Stomach smooth muscle (tissue), 2 donors: ENCODE data around the gene TMEM205.
A peak's percentile ranks its signal among the peaks of the same experiment; 100 is the strongest.
"Not testable (repeated sequence)": the region's sequence is repeated elsewhere in the genome, so short reads cannot be mapped to it uniquely, and the experiment has no call there.

Source experiments
- H3K27ac ChIP-seq: one replicate; pipeline ENCODE4 v1.7.0; 2013; ENCODE audit warnings: mild to moderate bottlenecking, low read length, inconsistent platforms
- H3K27me3 ChIP-seq, 2 donors: one replicate each; pipeline ENCODE4 v1.7.0; 2013; ENCODE audit warnings: low read length in 2 of 2; ENCODE audit not compliant: insufficient read depth in 2 of 2, control insufficient read depth in 1 of 2
- H3K36me3 ChIP-seq, 2 donors: one replicate each; pipeline ENCODE4 v1.7.0; 2013; ENCODE audit warnings: low read length in 2 of 2; ENCODE audit not compliant: control insufficient read depth in 2 of 2, insufficient read depth in 2 of 2
- H3K4me1 ChIP-seq: one replicate; pipeline ENCODE4 v1.7.0; 2013; ENCODE audit warnings: low read length; ENCODE audit not compliant: control insufficient read depth, insufficient read depth
- H3K4me3 ChIP-seq, 2 donors: one replicate each; pipeline ENCODE4 v1.7.0; 2013; ENCODE audit warnings: low read length in 2 of 2
- H3K9ac ChIP-seq, 2 donors: one replicate each; pipeline ENCODE4 v1.7.0; 2013; ENCODE audit warnings: low read length in 2 of 2, mild to moderate bottlenecking in 1 of 2
- H3K9me3 ChIP-seq, 2 donors: one replicate each; pipeline ENCODE4 v1.7.0; 2013; ENCODE audit warnings: low read length in 2 of 2; ENCODE audit not compliant: control insufficient read depth in 2 of 2
- donor health status: healthy.
- donor health status: Pancreatic carcinoma.

The TMEM205 gene

GRCh38 chr19:11338121-11338520 lies 7.9 kb downstream of the TMEM205 start:
- no peak overlapping the region for H3K9ac ChIP-seq
- H3K27ac ChIP-seq, result peak overlapping the region; percentile 58
- H3K27me3 ChIP-seq, result no peaks in the 10 kb centered on the region
- H3K4me3 ChIP-seq, result peak overlapping the region; percentile 35 to 80
- peaks cover 14% of the 10 kb centered on the region for H3K4me1 ChIP-seq
- peaks cover 18 to 38% of the 10 kb centered on the region in 2 donors for H3K36me3 ChIP-seq
- H3K9me3 ChIP-seq, result no peaks in the 10 kb centered on the region

- Histone ChIP-seq H3K36me3 (peaks cover 18 to 33% of the 10 kb centered on the region in 2 donors), H3K27me3 (no peaks in the 10 kb centered on the region), H3K9ac (no peak overlapping the region), H3K4me3 (no peak overlapping the region), H3K27ac (no peak overlapping the region), H3K9me3 (no peaks in the 10 kb centered on the region), H3K4me1 (peaks cover 14% of the 10 kb centered on the region)
Observed at GRCh38 chr19:11337080-11337479, 9.0 kb downstream of the TMEM205 start.

GRCh38 chr19:11335449-11336146 lies 10.5 kb downstream of the TMEM205 start:
- no peak overlapping the region for H3K9ac ChIP-seq
- no peaks in the 10 kb centered on the region for H3K27me3 ChIP-seq
- no peak overlapping the region for H3K4me3 ChIP-seq
- no peaks in the 10 kb centered on the region for H3K9me3 ChIP-seq
- peaks cover 18 to 28% of the 10 kb centered on the region in 2 donors for H3K36me3 ChIP-seq
- peaks cover 14% of the 10 kb centered on the region for H3K4me1 ChIP-seq
- no peak overlapping the region for H3K27ac ChIP-seq

- H3K27me3 ChIP-seq, H3K27ac ChIP-seq, H3K9ac ChIP-seq, H3K4me1 ChIP-seq, H3K4me3 ChIP-seq, H3K9me3 ChIP-seq: not testable (repeated sequence)
- peaks cover 18 to 34% of the 10 kb centered on the region in 2 donors for H3K36me3 ChIP-seq
Observed at GRCh38 chr19:11333838-11334237, 12.2 kb downstream of the TMEM205 start.

- Histone ChIP-seq H3K27me3 (no peaks in the 10 kb centered on the region), H3K4me3 (no peak overlapping the region), H3K4me1 (no peaks in the 10 kb centered on the region), H3K36me3 (peaks cover 18 to 34% of the 10 kb centered on the region in 2 donors), H3K9ac (no peak overlapping the region), H3K27ac (no peak overlapping the region), H3K9me3 (no peaks in the 10 kb centered on the region)
Observed at GRCh38 chr19:11332822-11333221, 13.2 kb downstream of the TMEM205 start.

- Histone ChIP-seq H3K4me3 (no peak overlapping the region), H3K27me3 (no peaks in the 10 kb centered on the region), H3K9ac (no peak overlapping the region), H3K27ac (no peak overlapping the region), H3K36me3 (peaks cover 18 to 34% of the 10 kb centered on the region in 2 donors), H3K9me3 (no peaks in the 10 kb centered on the region), H3K4me1 (no peaks in the 10 kb centered on the region)
Observed at GRCh38 chr19:11331502-11331901, 14.6 kb downstream of the TMEM205 start.

- peaks cover 9 to 27% of the 10 kb centered on the region in 2 donors for H3K36me3 ChIP-seq
- no peak overlapping the region for H3K27ac ChIP-seq
- no peaks in the 10 kb centered on the region for H3K27me3 ChIP-seq
Observed at GRCh38 chr19:11330127-11330526, 15.9 kb downstream of the TMEM205 start.

GRCh38 chr19:11325544-11325943 lies 20.5 kb downstream of the TMEM205 start:
- Histone ChIP-seq H3K36me3 (peaks cover 0 to 13% of the 10 kb centered on the region in 2 donors), H3K27ac (no peak overlapping the region), H3K27me3 (no peaks in the 10 kb centered on the region), H3K9me3 (no peaks in the 10 kb centered on the region), H3K4me3 (no peak overlapping the region), H3K4me1 (peaks cover 26% of the 10 kb centered on the region), H3K9ac (no peak overlapping the region)

More at GRCh38 chr19:11330127-11330526, 15.9 kb downstream of the TMEM205 start:
- Histone ChIP-seq H3K4me3 (no peak overlapping the region), H3K9me3 (no peaks in the 10 kb centered on the region), H3K4me1 (no peaks in the 10 kb centered on the region), H3K9ac (no peak overlapping the region)

- peak overlapping the region in 1 of 2 donors; percentile 5 for H3K9ac ChIP-seq
- peak overlapping the region; percentile 64 for H3K27ac ChIP-seq
Observed at GRCh38 chr19:11324748-11325389, 21.2 kb downstream of the TMEM205 start.

GRCh38 chr19:11324079-11324661 lies 21.9 kb downstream of the TMEM205 start:
- peak overlapping the region in 1 of 2 donors; percentile 44 for H3K4me3 ChIP-seq
- peaks cover 26% of the 10 kb centered on the region for H3K4me1 ChIP-seq
- no peaks in the 10 kb centered on the region for H3K9me3 ChIP-seq
- H3K36me3 ChIP-seq, result peaks cover 0 to 8% of the 10 kb centered on the region in 2 donors
- H3K27ac ChIP-seq, result peak overlapping the region; percentile 64
- no peaks in the 10 kb centered on the region for H3K27me3 ChIP-seq
- peak overlapping the region; percentile 5 to 58 for H3K9ac ChIP-seq

More at GRCh38 chr19:11324748-11325389, 21.2 kb downstream of the TMEM205 start:
- Histone ChIP-seq H3K4me1 (peaks cover 26% of the 10 kb centered on the region), H3K9me3 (no peaks in the 10 kb centered on the region), H3K4me3 (peak overlapping the region in 1 of 2 donors; percentile 44), H3K27me3 (no peaks in the 10 kb centered on the region), H3K36me3 (peaks cover 0 to 9% of the 10 kb centered on the region in 2 donors)
